Activated CD8-positive, alpha-beta memory T cell treated with anti-CD3 and anti-CD28 coated beads for 24 hours (primary cell): ENCODE data around the gene HSPB6.

ENCODE experiments used
- DNase-seq: peaks from one replicate; pipeline ENCODE4 v3.0.0-alpha.2; 2020

HSPB6 gene

DNA sequence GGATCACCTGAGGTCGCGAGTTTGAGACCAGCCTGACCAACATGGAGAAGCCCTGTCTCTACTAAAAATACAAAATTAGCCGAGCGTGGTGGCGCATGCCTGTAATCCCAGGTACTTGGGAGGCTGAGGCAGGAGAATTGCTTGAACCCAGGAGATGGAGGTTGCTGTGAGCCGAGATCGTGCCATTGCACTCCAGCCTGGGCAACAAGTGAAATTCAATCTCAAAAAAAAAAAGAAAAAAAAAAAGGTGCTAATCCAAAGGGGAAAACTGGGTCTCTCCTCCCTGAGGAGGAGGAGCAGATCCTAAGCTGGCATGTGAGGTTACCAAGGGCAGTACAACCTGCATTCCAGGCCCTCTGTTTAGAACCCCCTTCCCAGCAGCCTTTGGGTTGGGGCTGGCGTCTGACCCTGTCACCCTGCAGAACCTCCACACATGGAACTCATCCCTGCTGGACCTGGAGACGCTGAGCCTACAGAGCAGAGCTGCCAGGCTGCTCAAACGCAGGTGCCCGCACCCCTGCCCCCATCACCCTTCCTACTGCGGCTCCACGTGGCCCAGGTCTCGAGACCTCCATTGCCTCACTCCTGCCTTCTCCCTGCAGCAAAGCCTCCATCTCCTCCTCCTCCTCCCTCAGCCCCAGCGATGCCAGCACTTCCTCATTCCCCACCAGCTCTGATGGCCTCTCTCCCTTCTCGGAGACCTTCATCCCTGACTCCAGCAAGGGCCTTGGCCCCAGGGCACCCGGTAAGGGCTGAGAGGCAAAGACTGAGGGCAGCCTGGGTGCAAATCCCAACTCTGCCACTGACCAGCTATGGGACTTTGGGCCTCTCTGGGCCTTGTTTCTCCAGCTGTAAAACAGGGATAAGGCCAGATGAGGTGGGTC is 7.8 kb upstream of the HSPB6 start:
- no peak for DNase-seq

DNA sequence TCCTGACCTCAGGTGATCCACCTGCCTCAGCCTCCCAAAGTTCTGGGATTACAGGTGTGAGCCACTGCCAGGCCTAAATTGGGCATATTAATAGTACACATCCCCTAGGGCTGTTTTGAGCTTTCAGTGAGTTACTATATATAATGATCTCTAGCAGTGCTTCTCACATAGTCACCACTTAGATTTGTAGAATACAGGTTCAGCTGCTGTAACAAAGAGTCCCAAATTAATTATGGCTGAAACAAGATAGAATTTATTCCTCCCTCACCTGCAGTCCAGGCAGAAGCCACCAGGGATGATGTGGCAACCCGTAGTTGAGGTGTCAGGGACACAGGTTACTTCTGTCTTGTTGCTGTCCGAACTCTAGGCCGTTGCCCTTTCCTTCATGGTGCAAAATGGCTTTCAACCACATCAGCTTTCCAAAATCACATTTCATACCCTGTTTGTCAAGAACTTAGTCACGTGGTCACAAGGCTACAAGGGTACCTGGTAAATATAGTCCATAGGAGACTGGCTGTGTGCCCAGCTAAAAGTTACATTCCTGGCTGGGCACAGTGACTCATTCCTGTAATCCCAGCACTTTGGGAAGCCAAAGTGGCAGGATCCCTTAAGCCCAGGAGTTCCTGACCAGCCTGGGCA is 4.0 kb upstream of the HSPB6 start:
- DNase-seq: no peak

GRCh38 chr19:35759697-35760096 is 2.9 kb upstream of the HSPB6 start:
- no peak for DNase-seq

DNA sequence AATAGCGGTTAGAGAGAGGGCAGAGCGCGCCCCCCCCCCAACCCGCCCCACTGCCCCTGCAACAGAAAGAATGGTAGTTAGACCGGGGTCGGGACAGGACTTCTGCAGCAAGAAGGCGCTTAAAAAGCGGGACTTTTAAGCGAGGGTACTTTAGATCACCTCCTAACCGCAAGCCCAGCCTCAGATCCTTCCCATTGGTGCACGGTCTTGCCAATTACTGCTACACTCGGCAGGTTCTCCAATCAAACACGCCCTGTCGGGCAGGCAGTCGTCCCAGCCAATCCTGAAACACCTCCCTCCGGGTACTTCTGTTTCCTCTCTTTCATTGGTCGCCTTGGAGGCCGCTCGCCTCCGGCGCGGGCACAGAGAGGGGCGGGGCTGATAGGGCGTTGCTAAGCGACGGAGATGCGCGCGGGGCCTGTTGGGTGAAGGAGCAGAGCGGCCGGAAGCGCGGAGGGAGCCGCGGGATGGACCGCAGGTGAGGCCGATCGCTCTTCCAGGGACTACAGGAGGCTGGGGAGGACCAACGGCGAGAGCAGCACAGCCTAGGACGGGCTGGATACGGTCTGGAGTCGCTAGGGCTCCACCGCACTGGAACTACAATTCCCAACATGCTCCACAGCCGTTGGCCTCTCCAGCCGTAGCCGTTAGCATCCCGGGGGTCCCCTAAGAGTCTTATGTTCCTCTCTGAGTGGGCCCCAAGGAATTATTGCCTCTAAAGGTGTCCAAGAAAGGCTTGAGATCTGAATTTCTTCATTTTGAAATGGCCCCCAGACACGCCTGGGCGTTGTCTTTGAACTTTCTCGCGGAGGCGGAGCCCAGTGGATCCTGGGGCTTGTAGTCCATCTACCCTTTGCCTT is 1.1 kb upstream of the HSPB6 start, which contains the start of gene PROSER3:
Gene PROSER3 (plus strand): TSS at position 428 of the 860 bp plus-strand sequence. CDS start 40 bp downstream, at position 468.
- peak; percentile 97 for DNase-seq

GRCh38 chr19:35757231-35757748 is 461 bp upstream of the HSPB6 start:
- no peak for DNase-seq

DNA sequence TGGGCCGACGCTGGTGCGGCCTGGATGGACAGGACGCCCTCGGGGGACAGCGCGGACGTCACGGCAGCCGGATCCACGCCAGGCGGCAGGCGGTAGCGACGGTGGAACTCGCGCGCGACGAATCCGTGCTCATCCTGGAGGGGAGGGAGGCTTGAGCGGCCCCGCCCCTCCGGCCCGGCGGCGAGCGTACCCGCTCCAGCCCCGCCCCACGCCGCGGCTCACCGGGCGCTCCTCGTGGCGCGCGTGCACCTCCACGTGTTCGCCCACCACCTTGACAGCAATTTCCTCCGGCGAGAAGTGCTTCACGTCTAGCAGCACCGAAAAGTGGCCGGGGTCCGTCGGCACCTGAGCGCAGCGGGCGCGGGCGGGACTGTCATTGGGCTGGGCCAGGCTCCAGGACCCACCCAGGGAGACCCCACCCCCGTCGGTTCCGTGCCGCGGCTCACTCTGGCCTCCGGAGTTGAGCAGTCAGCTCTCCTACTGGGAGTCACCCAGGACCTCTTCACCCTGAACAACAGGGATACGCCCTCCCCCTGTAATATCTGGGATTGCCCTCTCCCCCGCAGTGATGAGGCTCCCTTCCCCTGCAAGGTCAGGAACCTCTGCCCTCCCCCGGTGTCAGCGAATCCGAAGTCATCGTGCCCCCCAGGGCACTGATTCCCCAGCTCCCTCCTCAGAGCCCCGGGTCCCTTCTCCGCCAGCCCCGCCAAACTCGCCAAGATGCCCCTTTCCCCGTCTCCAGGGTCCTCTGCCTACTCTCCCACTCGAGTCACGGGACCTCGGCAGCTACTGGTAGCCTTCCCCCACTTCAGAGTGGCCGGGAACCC is 1.1 kb downstream of the HSPB6 start:
- DNase-seq: peak; percentile 77

DNA sequence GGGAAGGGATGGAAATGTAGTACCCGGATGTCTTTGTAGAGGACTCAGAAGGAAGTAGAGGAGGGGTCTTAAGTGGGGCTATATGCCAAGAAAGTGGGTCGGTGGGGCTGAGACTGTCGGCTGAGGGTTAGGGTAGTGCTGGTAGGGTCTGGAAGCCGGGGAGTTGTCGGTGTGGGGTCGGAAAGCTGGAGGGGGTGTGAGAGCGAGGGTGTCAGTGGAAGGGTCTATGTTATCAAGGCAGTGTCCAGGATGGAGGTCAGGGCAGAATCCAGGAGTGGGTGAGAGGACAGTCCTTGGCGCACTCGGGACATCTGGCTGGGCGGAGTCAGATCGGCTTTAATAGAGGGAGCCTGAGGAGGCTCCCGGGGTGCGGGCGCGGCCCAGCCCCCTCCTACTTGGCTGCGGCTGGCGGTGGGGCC is 1.7 kb downstream of the HSPB6 start:
- no peak for DNase-seq

DNA sequence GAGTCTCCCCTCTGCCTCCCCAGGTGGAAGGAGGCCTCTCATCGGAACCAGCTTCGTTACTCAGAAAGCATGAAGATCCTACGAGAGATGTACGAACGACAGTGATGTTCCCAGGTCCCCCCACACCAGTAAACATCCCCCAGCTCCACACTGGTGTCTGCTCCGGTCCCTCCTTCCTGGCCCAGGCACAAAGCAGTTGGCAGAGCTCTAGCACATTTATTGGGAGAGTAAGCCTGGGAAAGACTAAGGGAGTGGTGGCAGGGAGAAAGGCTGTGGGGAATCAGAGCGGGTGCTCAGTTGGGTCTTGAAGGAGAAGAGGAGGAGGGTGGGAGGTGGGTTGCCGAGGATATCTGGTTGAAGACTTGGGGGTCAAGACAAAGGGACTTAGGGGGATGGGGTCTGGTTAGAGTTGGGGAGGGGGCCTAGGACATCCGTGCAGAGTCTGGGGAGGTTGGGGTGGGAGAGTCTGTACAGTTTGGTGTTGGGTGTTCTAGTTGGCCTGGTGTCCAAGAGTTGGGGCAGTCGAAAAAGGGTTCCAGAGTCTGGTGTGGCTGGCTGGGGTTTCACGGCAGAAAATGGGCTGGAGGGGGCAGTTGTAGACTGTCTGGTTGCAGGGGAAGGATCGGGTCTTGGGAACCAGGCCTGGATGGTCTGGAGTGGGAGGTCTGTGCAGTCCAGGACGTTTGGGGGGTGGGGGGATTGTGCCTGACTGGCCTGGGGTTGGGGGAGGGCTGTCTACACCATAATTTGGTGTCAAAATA is 2.3 kb downstream of the HSPB6 start:
- no peak for DNase-seq

DNA sequence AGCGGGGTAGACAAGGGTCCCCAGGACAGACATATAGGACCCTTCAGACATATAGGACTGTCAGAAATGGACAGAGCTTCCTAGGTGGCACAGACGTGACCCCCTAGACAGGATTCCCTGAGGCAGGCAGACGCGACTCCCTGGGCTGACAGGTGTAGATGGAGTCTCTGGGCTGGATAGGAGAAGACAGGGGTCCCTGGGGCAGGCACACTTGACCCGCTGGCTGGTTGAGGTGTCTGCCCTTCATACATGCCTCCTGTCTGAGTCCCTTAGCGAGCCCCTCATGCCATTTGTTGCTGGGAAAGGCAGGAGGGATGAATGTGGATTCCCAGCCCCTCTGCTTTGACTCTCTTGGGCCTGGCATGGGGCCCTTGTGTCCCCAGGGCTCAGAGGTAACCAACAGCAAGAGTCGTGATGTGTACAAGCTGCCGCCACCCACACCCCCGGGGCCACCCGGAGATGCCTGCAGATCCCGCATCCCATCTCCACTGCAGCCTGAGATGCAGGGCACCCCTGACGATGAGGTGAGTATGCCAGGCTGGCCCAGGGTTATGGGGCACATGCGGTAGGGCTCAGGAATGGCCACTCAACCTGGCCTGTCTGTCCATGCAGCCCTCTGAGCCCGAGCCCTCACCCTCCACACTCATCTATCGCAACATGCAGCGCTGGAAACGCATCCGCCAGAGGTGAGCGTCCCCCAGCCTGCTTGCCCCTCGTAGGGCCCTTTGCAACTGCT is 3.0 kb downstream of the HSPB6 start:
- DNase-seq: no peak

DNA sequence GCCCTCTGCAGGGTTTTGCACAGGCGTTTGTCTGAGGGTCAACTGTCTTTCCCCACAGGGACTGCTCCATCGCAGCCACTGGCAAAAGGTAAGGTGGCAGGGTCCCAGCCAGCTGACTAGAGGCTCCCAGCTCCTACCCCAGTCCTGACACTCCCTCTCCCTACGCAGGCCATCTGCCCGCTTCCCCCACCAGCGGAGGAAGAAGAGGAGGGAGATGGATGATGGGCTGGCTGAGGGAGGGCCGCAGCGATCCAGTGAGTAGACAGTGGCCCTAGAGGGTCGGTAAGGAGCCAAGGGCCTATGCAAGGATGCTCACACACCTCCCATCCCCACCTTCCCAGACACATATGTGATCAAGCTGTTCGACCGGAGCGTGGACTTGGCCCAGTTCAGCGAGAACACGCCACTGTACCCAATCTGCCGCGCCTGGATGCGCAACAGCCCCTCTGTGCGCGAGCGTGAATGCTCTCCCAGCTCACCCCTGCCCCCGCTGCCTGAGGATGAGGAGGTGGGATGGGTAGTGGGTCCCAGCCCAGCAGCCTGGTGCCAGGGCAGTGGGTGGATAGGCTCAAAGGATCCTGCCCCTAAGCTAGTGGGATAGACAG is 4.0 kb downstream of the HSPB6 start:
- no peak for DNase-seq

DNA sequence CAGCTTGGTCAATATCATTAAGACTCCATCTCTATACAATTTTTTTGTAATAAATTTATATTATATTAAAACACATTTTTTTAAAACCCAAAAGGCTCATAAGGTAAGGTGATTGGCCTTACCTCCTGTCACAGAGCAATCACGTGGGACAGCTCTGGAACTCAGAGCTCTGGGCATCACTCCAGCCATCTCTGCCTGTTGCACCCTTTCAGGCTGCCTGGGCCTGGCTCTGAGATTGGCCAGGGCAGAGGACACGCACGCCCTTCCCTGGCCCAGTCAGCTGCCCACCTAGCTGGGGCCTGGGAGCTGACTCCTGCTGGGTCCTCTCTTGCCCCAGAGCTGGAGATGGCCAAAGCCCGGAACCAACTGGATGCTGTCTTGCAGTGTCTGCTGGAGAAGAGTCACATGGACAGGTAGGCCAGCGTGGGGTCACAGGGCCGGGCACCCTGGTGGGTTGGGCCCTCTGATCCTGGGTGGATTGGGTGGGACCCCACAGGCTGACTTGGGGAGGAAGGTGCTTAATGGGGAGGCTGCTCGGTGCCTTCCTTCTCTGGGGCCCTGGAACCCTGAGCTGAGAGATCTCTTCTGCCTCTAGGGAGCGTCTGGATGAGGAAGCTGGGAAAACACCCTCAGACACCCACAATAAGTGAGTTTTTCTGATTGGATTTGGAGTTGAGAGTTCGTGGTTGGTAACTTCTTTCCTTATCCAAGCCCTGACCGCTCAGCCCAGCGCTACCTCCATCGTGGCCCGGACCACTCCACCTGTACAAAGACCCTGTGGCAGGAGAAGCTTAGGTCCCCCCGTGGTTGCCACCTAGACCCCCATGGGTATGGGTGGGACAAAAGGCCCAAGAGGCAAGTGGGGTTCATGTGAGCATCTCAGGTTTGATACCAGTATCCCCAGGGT is 4.7 kb downstream of the HSPB6 start:
- DNase-seq: no peak

GRCh38 chr19:35750167-35750566 is 6.7 kb downstream of the HSPB6 start:
- DNase-seq: no peak

DNA sequence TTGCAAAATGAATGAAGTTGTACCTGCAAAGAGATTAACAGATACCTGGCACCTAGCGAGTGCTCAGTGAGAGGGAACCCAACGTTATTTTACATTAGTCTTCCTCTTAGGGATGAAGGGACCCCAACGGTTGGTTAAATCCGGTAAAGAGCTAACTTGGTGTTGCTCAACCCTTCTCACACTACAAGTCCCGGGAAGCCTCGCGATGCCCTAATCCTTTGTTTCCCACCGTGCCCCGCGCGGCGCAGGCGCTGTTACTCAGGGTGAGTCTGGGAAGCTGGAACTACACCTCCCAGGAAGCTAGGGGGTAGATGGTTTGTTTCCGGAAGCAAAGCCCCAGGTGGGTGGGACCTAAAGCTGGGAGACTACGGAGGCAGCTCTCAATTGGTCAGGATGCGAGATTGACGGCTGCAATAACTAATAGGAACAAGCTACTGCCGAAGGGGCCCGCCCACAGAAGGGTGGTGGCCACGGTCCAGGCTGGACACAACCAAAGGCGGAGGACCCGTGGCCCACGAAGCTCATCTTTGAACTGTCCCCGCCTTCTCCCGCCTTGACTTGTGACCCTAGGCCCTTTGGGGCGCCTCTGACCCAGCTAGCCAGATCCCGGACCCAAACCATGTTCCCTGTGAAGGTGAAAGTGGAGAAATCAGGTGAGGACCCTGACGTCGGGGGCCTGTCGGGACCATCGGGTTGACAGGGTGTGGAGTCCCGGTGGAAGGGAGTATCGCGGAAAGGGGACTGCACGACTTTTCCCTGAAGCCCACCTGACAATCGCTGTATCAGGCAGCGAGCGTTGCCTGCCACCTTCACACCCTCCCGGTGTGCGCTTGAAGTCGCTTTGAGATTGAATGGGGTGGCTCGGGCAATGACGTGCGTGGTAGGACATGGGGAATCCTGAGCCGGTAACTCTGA is 8.5 kb downstream of the HSPB6 start, which contains the start of gene LIN37:
Gene LIN37 (plus strand): TSS at position 471 of the 915 bp plus-strand sequence. CDS start 149 bp downstream, at position 620.
- DNase-seq: peak; percentile 98

DNA sequence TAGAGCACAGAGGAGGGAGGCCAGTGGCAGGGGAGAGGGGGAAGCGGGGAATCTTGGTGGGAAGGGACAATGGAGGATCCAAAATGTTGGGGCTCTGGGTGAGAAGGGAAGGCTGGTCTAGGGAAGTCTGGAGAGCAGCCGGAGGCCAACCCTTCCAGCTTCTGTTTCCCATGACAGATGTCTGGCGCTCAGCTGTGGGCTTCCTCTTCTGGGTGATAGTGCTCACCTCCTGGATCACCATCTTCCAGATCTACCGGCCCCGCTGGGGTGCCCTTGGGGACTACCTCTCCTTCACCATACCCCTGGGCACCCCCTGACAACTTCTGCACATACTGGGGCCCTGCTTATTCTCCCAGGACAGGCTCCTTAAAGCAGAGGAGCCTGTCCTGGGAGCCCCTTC is 10.3 kb downstream of the HSPB6 start:
- no peak for DNase-seq

DNA sequence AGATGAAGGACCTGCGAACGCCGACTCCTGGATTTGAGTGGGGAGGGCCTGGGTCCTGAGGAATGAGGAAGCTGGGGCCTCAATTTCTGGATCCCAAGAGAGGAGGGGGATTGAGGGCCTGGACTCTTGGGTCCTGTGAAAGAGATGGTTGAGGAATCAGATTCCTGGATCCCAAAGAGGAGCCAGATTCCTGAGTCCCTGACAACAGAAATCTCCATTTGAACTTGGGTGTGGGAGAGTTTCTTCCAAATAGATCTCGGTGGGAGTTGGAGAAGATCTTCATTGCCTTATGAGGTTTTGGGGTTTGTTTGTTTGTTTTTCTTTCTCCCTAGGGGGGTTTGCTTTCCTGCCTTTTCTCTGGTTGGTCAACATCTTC is 10.8 kb downstream of the HSPB6 start:
- no peak for DNase-seq

GRCh38 chr19:35745328-35746086 is 11.3 kb downstream of the HSPB6 start, which contains the start of the genes PSENEN and U2AF1L4:
PSENEN (plus strand) TSS chr19:35745651; CDS start chr19:35745931, 280 bp downstream.
U2AF1L4 (minus strand) TSS chr19:35745418; CDS start chr19:35745391, 27 bp downstream.
- peak; percentile 94 for DNase-seq
